Stimulated activated CD8-positive, alpha-beta memory T cell treated with anti-CD3 and anti-CD28 coated beads, Interleukin-7, amount 100 ng/mL, for 48 hours (primary cell): ENCODE data around the gene ANHX.

Experiments used
- DNase-seq, 2 donors: peaks; one replicate each; pipeline ENCODE4 v3.0.0-alpha.2; 2020; ENCODE audit warnings: low read depth in 1 of 2; ENCODE audit errors: extremely low read depth in 1 of 2

The ANHX gene

GRCh38 chr12:133203344-133204263, 32.1 kb downstream of the ANHX start:
- DNase-seq: no peak

GRCh38 chr12:133202493-133203343, 33.0 kb downstream of the ANHX start:
- DNase-seq: no peak

DNA sequence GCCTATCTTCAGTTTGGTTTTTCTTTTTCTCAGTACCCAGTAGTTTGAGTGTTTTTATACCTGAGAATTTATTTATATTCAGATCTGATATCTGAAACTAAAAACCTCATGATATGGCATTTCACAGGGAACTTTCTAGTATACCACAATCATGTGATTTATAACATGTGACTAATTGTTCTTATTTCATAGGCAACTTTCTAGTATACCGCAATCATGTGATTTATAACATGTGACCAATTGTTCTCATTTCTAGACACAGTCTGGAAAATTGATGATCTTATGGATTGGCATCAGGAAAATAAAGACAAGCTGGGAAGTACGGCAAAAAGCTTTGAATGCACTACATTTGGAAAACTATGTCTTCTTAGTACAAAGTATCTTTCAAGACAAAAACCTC, 33.8 kb downstream of the ANHX start:
- no peak for DNase-seq

DNA sequence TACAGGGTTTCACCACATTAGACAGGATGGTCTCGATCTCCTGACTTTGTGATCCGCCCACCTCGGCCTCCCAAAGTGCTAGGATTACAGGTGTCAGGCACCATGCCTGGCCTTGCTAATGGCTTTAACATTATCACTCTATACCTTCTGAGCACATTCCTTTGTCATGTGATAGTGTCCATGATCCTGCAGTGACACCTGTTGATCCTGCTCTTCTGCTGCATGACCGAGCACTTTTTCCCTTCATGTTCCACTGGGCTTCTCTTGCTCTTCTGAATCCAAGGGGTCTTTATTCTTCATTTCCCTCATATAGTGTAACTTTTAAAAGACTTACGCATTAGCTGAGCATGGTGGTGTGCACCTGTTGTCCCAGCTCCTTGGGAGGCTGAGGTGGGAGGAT, 42.8 kb downstream of the ANHX start:
- DNase-seq: no peak

DNA sequence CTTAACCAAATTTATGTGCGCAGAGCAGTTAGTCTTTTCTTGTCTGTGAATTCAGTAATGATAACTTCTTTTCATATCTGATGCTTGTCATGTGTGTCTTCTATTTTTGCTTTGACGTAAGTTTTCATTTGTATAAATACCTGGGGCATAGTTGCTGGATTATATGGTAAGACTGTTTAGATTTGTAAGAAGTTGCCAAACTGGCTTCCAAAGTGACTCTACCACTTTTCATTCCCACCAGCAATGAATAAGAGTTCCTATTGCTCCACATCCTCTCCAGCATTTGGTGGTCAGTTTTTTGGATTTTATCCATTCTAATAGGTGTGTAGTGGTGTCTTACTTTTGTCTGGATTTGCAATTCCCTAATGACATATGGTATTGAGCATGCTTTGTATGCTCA, 45.5 kb downstream of the ANHX start:
- DNase-seq: no peak

DNA sequence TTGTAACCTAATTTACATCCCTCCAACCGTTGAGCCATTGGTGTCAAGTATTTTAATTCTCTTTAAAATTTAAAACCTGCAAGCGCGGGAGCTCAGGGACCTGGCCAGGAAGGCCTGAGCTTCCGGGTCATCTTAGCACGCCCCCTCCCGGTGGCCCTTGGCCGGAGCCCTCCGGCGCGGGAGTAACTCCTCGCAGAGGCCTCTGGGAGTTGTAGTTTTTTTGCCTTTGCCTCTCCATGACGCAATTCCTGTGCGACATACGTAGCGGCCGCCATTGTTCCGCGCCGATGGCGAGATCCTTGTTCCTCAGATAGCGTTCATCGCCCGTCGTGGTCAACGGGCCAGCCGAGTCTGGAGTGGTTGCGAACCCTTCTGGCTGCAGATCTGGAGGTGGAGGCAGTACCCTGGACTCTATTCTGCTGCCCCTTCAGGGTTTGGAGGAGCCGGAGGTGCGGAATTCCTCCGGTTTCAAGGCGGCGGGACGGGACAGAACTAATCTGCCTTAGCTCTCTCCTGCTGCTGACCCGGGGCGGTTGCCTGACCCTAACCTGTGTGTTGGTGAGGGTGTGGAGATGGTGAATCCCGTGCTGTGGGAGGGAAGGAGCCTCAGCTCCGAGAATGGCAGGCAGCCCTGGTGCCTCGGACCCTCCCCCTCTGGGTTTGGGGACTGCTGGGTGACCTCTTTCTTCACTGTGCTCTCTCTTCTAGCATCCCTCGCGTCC, 54.3 kb downstream of the ANHX start, which contains the start of gene ZNF268:
Gene ZNF268 (plus strand): TSS at position 258 of the 722 bp plus-strand sequence. CDS start 503 bp downstream, outside the sequence.
- peak; percentile 72 to 87 for DNase-seq

DNA sequence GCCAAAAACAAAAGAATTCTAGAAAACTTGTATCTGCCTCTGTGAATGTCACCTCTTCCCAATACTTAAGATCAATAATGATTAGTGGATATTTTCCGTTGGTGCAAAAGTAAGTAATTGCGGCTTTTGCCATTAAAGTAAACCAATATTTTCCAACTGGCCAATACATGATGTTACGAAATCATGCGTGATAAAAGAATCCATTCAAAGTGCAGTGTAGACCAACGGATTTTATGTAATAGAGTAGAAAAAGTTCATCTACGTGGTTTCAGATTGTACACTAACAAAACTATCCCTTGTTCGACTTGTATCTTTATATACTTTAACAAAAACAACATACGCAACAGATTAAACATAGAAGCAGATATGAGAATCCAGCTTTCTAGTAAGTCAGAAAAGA, 55.0 kb downstream of the ANHX start:
- no peak for DNase-seq

GRCh38 chr12:133174901-133175300, 60.8 kb downstream of the ANHX start:
- DNase-seq: no peak

DNA sequence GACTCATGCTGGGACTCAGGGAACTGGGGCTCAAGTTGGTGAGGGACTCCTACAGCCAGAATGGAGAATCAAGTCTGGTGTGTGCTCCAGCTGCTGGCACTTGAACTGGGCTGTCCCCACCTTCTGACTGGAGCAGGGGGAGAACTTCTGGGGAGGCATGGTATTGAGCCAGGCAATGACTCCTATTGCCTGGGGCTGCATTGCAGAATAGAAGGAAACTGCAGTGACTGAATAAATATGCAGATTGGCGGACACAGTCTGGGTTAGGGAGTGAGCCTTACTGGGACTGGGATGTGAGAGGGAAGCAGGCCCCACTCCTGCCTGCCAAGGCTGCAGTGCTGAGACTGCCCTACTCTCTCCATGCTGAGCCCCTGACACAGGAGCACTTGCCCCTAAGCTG, 63.2 kb downstream of the ANHX start:
- no peak for DNase-seq
